ENCODE results near the gene GSTCD.
"Not testable (repeated sequence)": the region's sequence is repeated elsewhere in the genome, so short reads cannot be mapped to it uniquely, and the experiment has no call there.

GSTCD gene

GRCh38 chr4:105765690-105766407, 57.3 kb downstream of the GSTCD start:
- TF ChIP-seq CTCF (IDR thresholded peaks at IDR 0.05), result no peak
- Histone ChIP-seq H3K4me1 (no peaks in the 10 kb centered on the region), H3K4me3 (no peak overlapping the region), H3K9me3 (no peaks in the 10 kb centered on the region), H3K36me3 (no peaks in the 10 kb centered on the region), H3K27me3 (no peaks in the 10 kb centered on the region), H3K27ac (no peak overlapping the region)
- DNase-seq, result no peak
- intact Hi-C loops (cut with DNase I; ENCODE audit: low total_unique reads), result no loop called here

GRCh38 chr4:105767579-105767978, 59.0 kb downstream of the GSTCD start:
- Histone ChIP-seq H3K9me3 (no peaks in the 10 kb centered on the region), H3K27me3 (no peaks in the 10 kb centered on the region), H3K27ac (no peak overlapping the region), H3K36me3 (no peaks in the 10 kb centered on the region), H3K4me1 (no peaks in the 10 kb centered on the region), H3K4me3 (no peak overlapping the region)
- no peak for DNase-seq
- no peak for TF ChIP-seq CTCF (IDR thresholded peaks at IDR 0.05)
- intact Hi-C loops (cut with DNase I; ENCODE audit: low total_unique reads), result no loop called here

GRCh38 chr4:105770524-105770923, 61.9 kb downstream of the GSTCD start:
- H3K9me3 ChIP-seq; H3K27me3 ChIP-seq; H3K36me3 ChIP-seq; intact Hi-C loops (cut with DNase I; ENCODE audit: low total_unique reads); DNase-seq; H3K4me1 ChIP-seq; H3K27ac ChIP-seq; H3K4me3 ChIP-seq: not testable (repeated sequence)

GRCh38 chr4:105772065-105772464, 63.5 kb downstream of the GSTCD start:
- peaks cover 0 to 13% (median 4%) of the 10 kb centered on the region in 3 donors for H3K36me3 ChIP-seq
- intact Hi-C loops (cut with DNase I; ENCODE audit: low total_unique reads); H3K4me1 ChIP-seq; H3K4me3 ChIP-seq; H3K9me3 ChIP-seq; H3K27ac ChIP-seq; H3K27me3 ChIP-seq; DNase-seq: not testable (repeated sequence)

GRCh38 chr4:105775760-105776415, 67.3 kb downstream of the GSTCD start:
- H3K4me3 ChIP-seq; intact Hi-C loops (cut with DNase I; ENCODE audit: low total_unique reads); H3K9me3 ChIP-seq; H3K27me3 ChIP-seq; H3K27ac ChIP-seq; H3K4me1 ChIP-seq; DNase-seq: not testable (repeated sequence)
- peaks cover 0 to 13% (median 4%) of the 10 kb centered on the region in 3 donors for H3K36me3 ChIP-seq

- Histone ChIP-seq H3K27ac (no peak overlapping the region), H3K9me3 (no peaks in the 10 kb centered on the region), H3K27me3 (no peaks in the 10 kb centered on the region), H3K4me3 (no peak overlapping the region), H3K36me3 (peaks cover 0 to 13% (median 0%) of the 10 kb centered on the region in 3 donors), H3K4me1 (no peaks in the 10 kb centered on the region)
- TF ChIP-seq CTCF (IDR thresholded peaks at IDR 0.05), result no peak
- no peak for DNase-seq
- intact Hi-C loops (cut with DNase I; ENCODE audit: low total_unique reads), result no loop called here
Measured at GRCh38 chr4:105780176-105780575, 71.6 kb downstream of the GSTCD start.

GRCh38 chr4:105784761-105785160, 76.2 kb downstream of the GSTCD start:
- no peak overlapping the region for H3K27ac ChIP-seq
- intact Hi-C loops (cut with DNase I; ENCODE audit: low total_unique reads), result no loop called here
- DNase-seq, result no peak
- no peaks in the 10 kb centered on the region for H3K9me3 ChIP-seq
- H3K4me3 ChIP-seq, result no peak overlapping the region
- no peaks in the 10 kb centered on the region for H3K4me1 ChIP-seq
- TF ChIP-seq CTCF (IDR thresholded peaks at IDR 0.05), result no peak
- H3K36me3 ChIP-seq, result no peaks in the 10 kb centered on the region
- H3K27me3 ChIP-seq, result no peaks in the 10 kb centered on the region

Data from tibial artery (tissue), 4 donors.